HL-60/S4 treated with phorbol 12-myristate 13-acetate at 8.2 ng/mL for 4 days and 3 days (cell line): ENCODE results near the gene FAM168A.

Source experiments
- in situ Hi-C: fragments of 300-500 bp; cut with MboI; formaldehyde crosslinking; loops from 2 replicates; pipeline ENCODE4 v1.15.0; 2022; ENCODE audit warnings: low sequenced_read_pairs

FAM168A gene

GRCh38 chr11:73524774-73525173 lies 73.1 kb downstream of the FAM168A start:
- in situ Hi-C loops, result no loop called here

DNA sequence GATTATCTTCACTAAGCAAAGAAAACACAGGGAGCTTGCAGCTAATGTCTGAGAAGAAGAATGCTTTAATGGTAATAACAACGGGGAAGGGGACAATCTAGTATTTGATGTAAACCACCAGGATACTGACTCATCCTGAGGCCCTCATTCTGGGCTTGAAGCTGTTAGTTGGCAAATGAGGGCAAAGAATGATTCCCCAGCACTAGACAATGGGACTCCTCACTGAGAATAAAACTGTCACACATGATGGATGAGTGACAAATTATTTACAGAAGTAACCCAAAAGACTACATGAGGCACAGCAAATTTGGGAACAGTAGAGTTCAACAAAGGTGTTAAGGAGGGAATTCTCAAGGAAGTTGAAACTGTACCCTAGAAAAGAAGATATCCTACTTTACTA lies 76.3 kb downstream of the FAM168A start:
- in situ Hi-C loops, result no loop called here

DNA sequence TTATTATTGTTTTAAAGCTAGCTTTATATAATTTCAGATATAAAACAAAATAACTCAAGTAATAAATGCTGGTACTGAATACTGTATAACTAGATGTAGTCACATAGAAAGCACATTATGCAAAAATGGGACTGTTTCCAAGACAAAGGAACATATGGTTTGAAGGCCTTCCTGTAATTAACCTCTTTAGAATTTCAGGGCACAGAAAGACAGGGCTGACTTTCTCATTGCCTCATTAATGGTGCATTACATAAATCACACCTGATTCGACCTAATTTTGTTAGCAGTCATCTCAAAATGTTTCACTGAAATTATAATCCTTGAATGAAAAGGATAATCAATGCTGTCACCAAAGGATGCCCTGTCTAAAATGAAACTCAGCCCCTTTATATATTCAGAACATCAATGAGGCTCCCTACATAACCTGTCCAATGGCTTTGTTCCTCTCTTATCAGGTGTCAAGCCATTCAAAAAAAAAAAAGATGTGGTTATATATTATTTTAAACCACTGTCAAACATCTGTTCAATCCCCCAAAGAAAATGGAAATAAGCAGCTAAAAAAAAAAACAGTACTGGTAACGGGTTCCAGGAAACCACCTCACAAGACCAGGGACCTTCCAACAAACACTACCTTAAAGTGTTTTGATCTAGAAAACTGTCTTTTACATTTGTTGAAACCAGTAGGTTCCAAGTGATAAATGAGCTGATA lies 77.4 kb downstream of the FAM168A start:
- in situ Hi-C loops, result no loop called here

GRCh38 chr11:73519266-73519665 lies 78.6 kb downstream of the FAM168A start:
- in situ Hi-C loops, result no loop called here

GRCh38 chr11:73518195-73518594 lies 79.7 kb downstream of the FAM168A start:
- in situ Hi-C loops, result no loop called here

GRCh38 chr11:73516080-73516479 lies 81.8 kb downstream of the FAM168A start:
- in situ Hi-C loops, result no loop called here

DNA sequence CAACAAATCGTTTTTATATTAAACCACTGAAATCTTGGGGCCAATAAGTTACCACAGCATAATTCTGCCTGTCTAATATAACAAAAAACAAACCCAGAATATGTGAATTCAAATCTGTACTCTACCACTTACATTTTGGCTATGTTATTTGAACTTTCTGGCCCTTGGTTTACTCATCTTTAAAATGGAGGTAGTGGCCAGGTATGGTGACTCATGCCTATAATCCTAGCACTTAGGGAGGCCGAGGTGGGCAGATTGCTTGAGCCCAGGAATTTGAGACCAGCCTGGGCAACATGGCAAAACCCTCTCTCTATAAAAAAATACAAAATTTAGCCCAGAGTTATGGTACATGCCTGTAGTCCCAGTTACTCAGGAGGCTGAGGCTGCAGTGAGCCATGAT lies 84.2 kb downstream of the FAM168A start:
- in situ Hi-C loops, result no loop called here

GRCh38 chr11:73510877-73511276 lies 87.0 kb downstream of the FAM168A start:
- in situ Hi-C loops, result no loop called here

GRCh38 chr11:73510106-73510505 lies 87.8 kb downstream of the FAM168A start:
- in situ Hi-C loops, result no loop called here

DNA sequence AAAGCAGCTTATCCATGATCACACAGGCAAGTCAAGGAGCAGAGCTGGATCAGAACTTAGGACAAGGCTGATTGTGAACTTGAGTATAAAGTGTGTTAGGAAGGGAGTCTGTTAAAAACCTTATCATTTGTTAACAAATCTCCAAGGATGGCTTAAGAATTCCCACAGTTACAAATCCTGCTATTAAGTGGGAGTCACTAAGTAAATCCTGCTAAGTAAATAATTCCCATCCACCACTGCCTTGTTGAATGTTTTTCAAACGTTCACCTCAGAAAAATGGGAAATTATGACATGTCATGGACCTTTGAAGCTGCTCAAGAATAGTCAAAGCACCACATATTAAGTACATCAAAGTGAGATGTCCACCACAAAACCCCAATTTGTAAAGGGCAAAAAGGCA lies 88.7 kb downstream of the FAM168A start:
- in situ Hi-C loops, result no loop called here

DNA sequence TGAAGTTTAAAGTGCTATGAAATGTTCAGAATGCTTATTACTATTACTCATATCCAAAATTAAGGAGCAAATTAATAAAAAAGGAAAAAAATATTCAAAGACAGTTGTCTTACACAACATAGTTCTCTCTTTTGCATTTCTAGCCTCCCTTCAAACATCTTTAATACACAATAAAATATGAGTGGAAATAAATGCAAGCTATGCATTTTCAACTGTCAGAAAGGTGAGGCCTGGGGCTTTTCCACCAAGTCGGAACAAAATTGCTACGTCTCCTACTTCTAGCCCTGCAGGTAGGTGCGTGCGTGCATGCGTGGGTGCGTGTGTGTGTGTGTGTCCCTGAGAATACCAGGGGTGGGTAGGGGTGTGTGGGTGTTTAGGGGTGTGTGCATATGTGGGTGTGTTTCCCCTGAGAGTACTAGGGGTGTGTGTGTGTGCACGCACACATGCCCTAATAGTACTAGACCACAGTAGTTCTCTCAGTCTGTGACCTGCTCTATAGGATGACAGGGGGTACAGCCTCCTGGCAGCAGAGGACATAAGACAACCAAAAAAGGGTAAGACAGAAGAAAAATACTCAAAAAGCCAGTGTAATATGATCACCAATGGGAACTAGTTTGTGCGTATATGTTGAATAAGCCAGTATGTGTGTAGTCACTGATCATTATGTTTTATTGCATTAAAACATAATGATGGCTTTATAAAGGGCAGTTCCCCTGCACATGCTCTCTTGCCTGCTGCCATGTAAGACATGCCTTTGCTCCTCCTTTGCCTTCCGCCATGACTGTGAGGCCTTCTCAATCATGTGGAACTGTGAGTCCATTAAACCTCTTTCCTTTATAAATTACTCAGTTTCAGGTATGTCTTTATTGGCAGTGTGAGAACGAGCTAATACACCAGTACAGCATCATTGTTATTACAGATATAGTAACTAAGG lies 89.4 kb downstream of the FAM168A start:
- in situ Hi-C loops, result no loop called here

GRCh38 chr11:73507086-73507485 lies 90.8 kb downstream of the FAM168A start:
- in situ Hi-C loops, result no loop called here

- in situ Hi-C loops, result no loop called here
These were observed 91.9 kb downstream of the FAM168A start for GRCh38 chr11:73506038-73506437.

DNA sequence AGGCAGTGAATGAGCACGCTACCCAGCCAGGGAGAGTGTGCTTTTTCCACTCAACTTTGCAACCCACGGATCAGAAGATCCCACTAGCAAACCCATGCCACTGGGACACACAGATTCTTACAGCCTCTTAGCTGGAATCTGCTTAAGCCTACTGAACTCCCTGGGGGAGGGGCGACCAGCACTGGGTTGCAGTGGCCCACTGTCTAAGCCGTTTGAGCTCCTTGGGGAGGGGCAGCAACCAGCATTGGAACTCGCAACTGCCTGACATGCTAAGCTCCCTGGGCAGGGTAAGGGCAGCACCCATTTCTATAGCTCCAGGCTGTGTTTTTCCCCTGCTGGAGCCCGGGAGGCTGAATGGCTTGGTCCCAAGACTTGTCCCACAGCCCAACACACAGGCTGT lies 99.6 kb downstream of the FAM168A start:
- in situ Hi-C loops, result no loop called here

GRCh38 chr11:73496134-73496533 lies 101.8 kb downstream of the FAM168A start:
- in situ Hi-C loops, result no loop called here

GRCh38 chr11:73495731-73496130 lies 102.2 kb downstream of the FAM168A start:
- in situ Hi-C loops, result no loop called here

GRCh38 chr11:73493956-73494598 lies 103.8 kb downstream of the FAM168A start:
- in situ Hi-C loops, result no loop called here

DNA sequence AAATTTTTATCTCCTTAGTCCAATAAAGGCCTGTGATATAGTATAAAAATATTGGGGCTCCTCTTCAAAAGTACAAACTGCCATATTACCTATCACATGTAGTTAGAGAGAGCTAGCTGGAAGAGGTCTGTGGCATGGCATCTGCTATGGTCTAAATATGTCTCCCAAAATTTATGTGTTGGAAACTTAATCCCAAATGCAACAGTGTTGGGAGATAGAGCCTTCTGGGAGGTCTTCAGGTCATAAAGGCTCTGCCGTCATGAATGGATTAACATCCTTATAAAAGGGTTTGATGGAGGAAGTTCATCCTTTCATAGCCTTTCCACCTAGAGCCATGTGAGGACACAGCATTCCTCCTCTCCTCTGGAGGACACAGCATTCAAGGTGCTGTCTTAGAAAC lies 116.3 kb downstream of the FAM168A start:
- in situ Hi-C loops, result no loop called here

GRCh38 chr11:73480677-73481076 lies 117.2 kb downstream of the FAM168A start:
- in situ Hi-C loops, result no loop called here

DNA sequence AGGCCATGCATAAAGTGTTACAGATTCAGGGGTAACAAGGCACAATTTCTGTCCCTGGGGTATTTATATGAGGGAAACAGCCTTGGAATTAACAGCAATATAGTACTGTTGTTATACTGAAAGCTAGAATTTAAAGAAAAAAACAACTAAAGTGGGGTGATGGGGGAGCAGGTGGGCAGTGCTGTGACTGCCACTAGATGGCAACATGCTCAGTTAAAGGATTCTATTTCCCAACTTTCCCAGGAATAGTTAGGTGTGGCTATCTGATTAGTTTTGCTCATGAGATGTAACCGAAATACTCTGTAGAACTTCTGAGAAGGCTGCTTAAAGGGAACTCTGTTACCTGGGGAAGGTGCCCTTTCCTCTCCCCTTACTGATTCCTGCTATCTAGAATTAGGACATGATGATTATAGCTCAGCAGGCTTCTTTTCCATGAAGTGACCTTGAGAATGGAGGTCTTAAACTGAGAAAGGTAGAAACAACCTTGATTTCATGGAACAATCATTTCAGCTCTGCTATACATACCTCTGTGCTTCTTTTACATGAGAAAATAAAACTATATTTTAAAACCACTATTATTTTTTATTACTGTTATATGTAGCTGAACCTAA lies 119.1 kb downstream of the FAM168A start:
- in situ Hi-C loops, result no loop called here

GRCh38 chr11:73477518-73477917 lies 120.4 kb downstream of the FAM168A start:
- in situ Hi-C loops, result no loop called here
